HCT116 (cell line): Measurements from ENCODE around the gene FBXL17. TPM values are rescaled to one million over a fixed set of nuclear protein-coding genes. Genes with fewer than 3 reads are reported as not detected.

Experiments used
- ATAC-seq: fragments of 200-7000 bp; cut with Tn5 transposase; 2 replicates; pipeline ENCODE4 v1.9.1; 2020; ENCODE audit warnings: mild to moderate bottlenecking, moderate library complexity
- BruUV-seq: library from RNA; stranded (reverse); fragments of 400-500 nt; replicated peaks from 2 replicates; lab custom pipeline; 2021; lab: Mats Ljungman, UMichigan
- CTCF ChIA-PET: fragments of 300-600 bp; sonication (Branson Sonifier 250); formaldehyde crosslinking; loops from one replicate; lab custom pipeline; 2021; ENCODE audit warnings: antibody characterized with exemption; lab: Charles Lee
- POLR2A ChIA-PET: fragments of 300-600, 350-600 bp; sonication (Branson Sonifier 250); formaldehyde crosslinking; loops from one replicate; lab custom pipeline; 2021; ENCODE audit warnings: antibody characterized with exemption; lab: Charles Lee
- RAD21 ChIA-PET, 2 experiments: fragments of 300-600 bp; sonication (Branson Sonifier 250); formaldehyde crosslinking; loops; one replicate each; lab custom pipeline; 2023; ENCODE audit warnings: low total read pairs in 2 of 2; ENCODE audit not compliant: uncharacterized antibody in 2 of 2, unreplicated experiment in 2 of 2, low non-redundant PET in 1 of 2; lab: Charles Lee
- DNase-seq: peaks from one replicate; pipeline ENCODE4 v3.0.0-alpha.2; 2010; ENCODE audit warnings: low read depth, low spot score
- H2AFZ ChIP-seq: fragments of 200-600 bp; shearing (Covaris generic), sonication (generic); 2 replicates; pipeline ENCODE4 v1.6.1; 2017; ENCODE audit warnings: low read depth, mixed run types, mixed read lengths, antibody characterized with exemption, low read length; ENCODE audit not compliant: poor library complexity, severe bottlenecking
- H3K27ac ChIP-seq: 2 replicates; pipeline ENCODE4 v1.5.1; 2012; ENCODE audit warnings: low read depth, low read length
- H3K27me3 ChIP-seq: fragments of 200-600 bp; sonication (generic); 2 replicates; pipeline ENCODE4 v1.6.1; 2016; ENCODE audit warnings: mixed run types, low read length, mixed read lengths; ENCODE audit not compliant: insufficient read depth
- H3K36me3 ChIP-seq, 2 experiments: fragments of 200-500 bp in 1 of 2; fragments of 200-600 bp in 1 of 2; sonication (Bioruptor generic) in 1 of 2; sonication (generic) in 1 of 2; 2 replicates each; pipeline versions ENCODE4 v1.5.1 to v1.6.1; 2014 to 2016; ENCODE audit warnings: low read length in 2 of 2, inconsistent platforms in 1 of 2, mixed read lengths in 1 of 2, mixed run types in 1 of 2; ENCODE audit not compliant: insufficient read depth in 2 of 2, control insufficient read depth in 1 of 2
- H3K4me1 ChIP-seq, 2 experiments: fragments of 200-600 bp in 1 of 2; sonication (generic) in 1 of 2; 2 replicates each; pipeline versions ENCODE4 v1.5.1 to v1.6.1; 2012 to 2017; ENCODE audit warnings: low read length in 2 of 2, inconsistent platforms in 1 of 2, mild to moderate bottlenecking in 1 of 2, mixed read lengths in 1 of 2, mixed run types in 1 of 2, moderate library complexity in 1 of 2; ENCODE audit not compliant: insufficient read depth in 2 of 2, control insufficient read depth in 1 of 2
- H3K4me2 ChIP-seq: fragments of 200-600 bp; sonication (generic); 2 replicates; pipeline ENCODE4 v1.6.1; 2017; ENCODE audit warnings: mixed run types, low read length, mixed read lengths
- H3K4me3 ChIP-seq, 2 experiments: fragments of 200-600 bp in 1 of 2; sonication (generic) in 1 of 2; replicated peaks in 1 of 2; 2 replicates each; pipeline ENCODE4 v1.5.1; 2011 to 2016; ENCODE audit warnings: low read length in 2 of 2, control low read depth in 1 of 2, low read depth in 1 of 2, mild to moderate bottlenecking in 1 of 2, mixed read lengths in 1 of 2, mixed run types in 1 of 2
- H3K79me2 ChIP-seq: fragments of 200-600 bp; sonication (generic); 2 replicates; pipeline ENCODE4 v1.6.1; 2017; ENCODE audit warnings: mild to moderate bottlenecking, mixed run types, low read length, moderate library complexity, mixed read lengths; ENCODE audit not compliant: insufficient read depth
- H3K9ac ChIP-seq: fragments of 200-600 bp; sonication (generic); 2 replicates; pipeline ENCODE4 v1.6.1; 2016; ENCODE audit warnings: low read length, mixed read lengths
- H3K9me2 ChIP-seq: fragments of 200-600 bp; sonication (generic), shearing (Covaris generic); 2 replicates; pipeline ENCODE4 v1.6.1; 2017; ENCODE audit warnings: mixed run types, mild to moderate bottlenecking, moderate library complexity; ENCODE audit not compliant: insufficient read depth
- H3K9me3 ChIP-seq, 2 experiments: fragments of 200-500 bp in 1 of 2; fragments of 200-600 bp in 1 of 2; sonication (Bioruptor generic) in 1 of 2; sonication (generic) in 1 of 2; 2 replicates each; pipeline ENCODE4 v1.6.1; 2014 to 2017; ENCODE audit warnings: low read length in 2 of 2, mixed read lengths in 2 of 2, inconsistent platforms in 1 of 2, low read depth in 1 of 2, mild to moderate bottlenecking in 1 of 2, mixed run types in 1 of 2, moderate library complexity in 1 of 2; ENCODE audit not compliant: control insufficient read depth in 1 of 2, insufficient read depth in 1 of 2
- H4K20me1 ChIP-seq: fragments of 200-600 bp; sonication (generic), shearing (Covaris generic); 2 replicates; pipeline ENCODE4 v1.6.1; 2017; ENCODE audit warnings: mixed run types, mild to moderate bottlenecking, moderate library complexity; ENCODE audit not compliant: insufficient read depth
- CEBPB ChIP-seq: IDR thresholded peaks from 2 replicates; pipeline ENCODE4 v1.6.1; 2012; ENCODE audit warnings: low read depth
- ELF1 ChIP-seq: IDR thresholded peaks from 2 replicates; pipeline ENCODE4 v1.6.1; 2012; ENCODE audit warnings: low read depth, borderline replicate concordance
- FOSL1 ChIP-seq: IDR thresholded peaks from 2 replicates; pipeline ENCODE4 v1.6.1; 2012; ENCODE audit warnings: low read depth
- JUND ChIP-seq: IDR thresholded peaks from 2 replicates; pipeline ENCODE4 v1.6.1; 2012
- POLR2AphosphoS5 ChIP-seq: IDR thresholded peaks from 2 replicates; pipeline ENCODE4 v1.6.1; 2011; ENCODE audit warnings: mild to moderate bottlenecking, low read depth, low read length, moderate library complexity
- SP1 ChIP-seq: IDR thresholded peaks from 2 replicates; pipeline ENCODE4 v1.6.1; 2012; ENCODE audit warnings: low read depth
- SRF ChIP-seq: IDR thresholded peaks from 2 replicates; pipeline ENCODE4 v1.6.1; 2012; ENCODE audit warnings: low read depth
- ZNF274 ChIP-seq: fragments of 200-500 bp; sonication (Bioruptor generic); IDR thresholded peaks from 2 replicates; pipeline ENCODE4 v1.6.1; 2014; ENCODE audit warnings: mild to moderate bottlenecking, low read depth, low read length, inconsistent platforms
- intact Hi-C: fragments of 100-400 bp; cut with micrococcal nuclease; formaldehyde crosslinking; loops from 2 replicates; pipeline ENCODE4 v1.10.0; 2022
- total RNA-seq: library from RNA; stranded (reverse); gene quantifications from one replicate; pipeline ENCODE4 v1.2.1, GENCODE V29; 2021; ENCODE audit not compliant: unreplicated experiment
- TF ChIP-seq, protein P1 (sequence below), 3 experiments: fragments of 200-600 bp in 1 of 3; sonication (generic) in 1 of 3; IDR thresholded peaks in 2 of 3; conservative IDR thresholded peaks in 1 of 3; 2 replicates each; pipeline ENCODE4 v1.5.1; 2012 to 2017; ENCODE audit warnings: low read depth in 2 of 3, low read length in 2 of 3, antibody characterized with exemption in 1 of 3, borderline replicate concordance in 1 of 3, control low read depth in 1 of 3, mild to moderate bottlenecking in 1 of 3, mixed read lengths in 1 of 3, mixed run types in 1 of 3, moderate library complexity in 1 of 3; ENCODE audit not compliant: insufficient read depth in 1 of 3
- TF ChIP-seq, protein P2 (sequence below): IDR thresholded peaks from 2 replicates; pipeline ENCODE4 v1.6.1; 2011; ENCODE audit warnings: mild to moderate bottlenecking, low read length, moderate library complexity; ENCODE audit not compliant: insufficient replicate concordance; ENCODE audit errors: extremely low read depth
- TF ChIP-seq, protein P3 (sequence below): IDR thresholded peaks from 2 replicates; pipeline ENCODE4 v1.6.1; 2012
- TF ChIP-seq, protein P4 (sequence below): IDR thresholded peaks from 2 replicates; pipeline ENCODE4 v1.6.1; 2012

The FBXL17 gene
- total RNA-seq, 1 experiment from 2014 or later, result 9.4 TPM

DNA sequence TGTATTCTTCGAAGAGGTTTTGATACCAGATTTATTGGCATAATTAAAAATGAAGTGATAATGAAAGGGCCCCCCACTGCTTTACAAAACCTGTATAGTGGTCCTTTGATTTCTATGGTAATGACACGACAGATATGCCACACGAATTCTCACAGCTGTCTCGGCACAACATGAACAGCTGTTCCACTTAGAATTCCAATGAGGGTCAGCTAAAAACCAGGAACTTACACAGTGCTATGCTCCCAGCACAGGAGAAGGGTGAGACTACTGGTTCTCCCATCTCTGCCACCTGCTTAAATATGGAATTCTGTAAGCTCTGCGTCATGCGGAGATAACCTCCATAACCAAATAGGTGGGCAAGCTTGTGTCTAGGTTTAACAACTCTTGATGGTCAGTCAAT is 528.2 kb downstream of the FBXL17 start (continued):
- no peak for TF ChIP-seq CEBPB
- TF ChIP-seq, protein P1, sequence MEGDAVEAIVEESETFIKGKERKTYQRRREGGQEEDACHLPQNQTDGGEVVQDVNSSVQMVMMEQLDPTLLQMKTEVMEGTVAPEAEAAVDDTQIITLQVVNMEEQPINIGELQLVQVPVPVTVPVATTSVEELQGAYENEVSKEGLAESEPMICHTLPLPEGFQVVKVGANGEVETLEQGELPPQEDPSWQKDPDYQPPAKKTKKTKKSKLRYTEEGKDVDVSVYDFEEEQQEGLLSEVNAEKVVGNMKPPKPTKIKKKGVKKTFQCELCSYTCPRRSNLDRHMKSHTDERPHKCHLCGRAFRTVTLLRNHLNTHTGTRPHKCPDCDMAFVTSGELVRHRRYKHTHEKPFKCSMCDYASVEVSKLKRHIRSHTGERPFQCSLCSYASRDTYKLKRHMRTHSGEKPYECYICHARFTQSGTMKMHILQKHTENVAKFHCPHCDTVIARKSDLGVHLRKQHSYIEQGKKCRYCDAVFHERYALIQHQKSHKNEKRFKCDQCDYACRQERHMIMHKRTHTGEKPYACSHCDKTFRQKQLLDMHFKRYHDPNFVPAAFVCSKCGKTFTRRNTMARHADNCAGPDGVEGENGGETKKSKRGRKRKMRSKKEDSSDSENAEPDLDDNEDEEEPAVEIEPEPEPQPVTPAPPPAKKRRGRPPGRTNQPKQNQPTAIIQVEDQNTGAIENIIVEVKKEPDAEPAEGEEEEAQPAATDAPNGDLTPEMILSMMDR (IDR thresholded peaks at IDR 0.05 in 2 of 3, conservative IDR thresholded peaks at IDR 0.05 in 1 of 3; ENCODE audit: borderline replicate concordance in 1 of 3, insufficient read depth in 1 of 3, low read depth in 2 of 3, low read length in 2 of 3), result no peak
- no peak for TF ChIP-seq JUND
- TF ChIP-seq, protein P2, sequence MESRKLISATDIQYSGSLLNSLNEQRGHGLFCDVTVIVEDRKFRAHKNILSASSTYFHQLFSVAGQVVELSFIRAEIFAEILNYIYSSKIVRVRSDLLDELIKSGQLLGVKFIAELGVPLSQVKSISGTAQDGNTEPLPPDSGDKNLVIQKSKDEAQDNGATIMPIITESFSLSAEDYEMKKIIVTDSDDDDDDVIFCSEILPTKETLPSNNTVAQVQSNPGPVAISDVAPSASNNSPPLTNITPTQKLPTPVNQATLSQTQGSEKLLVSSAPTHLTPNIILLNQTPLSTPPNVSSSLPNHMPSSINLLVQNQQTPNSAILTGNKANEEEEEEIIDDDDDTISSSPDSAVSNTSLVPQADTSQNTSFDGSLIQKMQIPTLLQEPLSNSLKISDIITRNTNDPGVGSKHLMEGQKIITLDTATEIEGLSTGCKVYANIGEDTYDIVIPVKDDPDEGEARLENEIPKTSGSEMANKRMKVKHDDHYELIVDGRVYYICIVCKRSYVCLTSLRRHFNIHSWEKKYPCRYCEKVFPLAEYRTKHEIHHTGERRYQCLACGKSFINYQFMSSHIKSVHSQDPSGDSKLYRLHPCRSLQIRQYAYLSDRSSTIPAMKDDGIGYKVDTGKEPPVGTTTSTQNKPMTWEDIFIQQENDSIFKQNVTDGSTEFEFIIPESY, result no peak
- TF ChIP-seq, protein P3, sequence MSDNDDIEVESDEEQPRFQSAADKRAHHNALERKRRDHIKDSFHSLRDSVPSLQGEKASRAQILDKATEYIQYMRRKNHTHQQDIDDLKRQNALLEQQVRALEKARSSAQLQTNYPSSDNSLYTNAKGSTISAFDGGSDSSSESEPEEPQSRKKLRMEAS, result no peak
- no peak for TF ChIP-seq POLR2AphosphoS5
- TF ChIP-seq SRF, result no peak
- no peak for TF ChIP-seq FOSL1
- TF ChIP-seq ZNF274, result no peak

DNA sequence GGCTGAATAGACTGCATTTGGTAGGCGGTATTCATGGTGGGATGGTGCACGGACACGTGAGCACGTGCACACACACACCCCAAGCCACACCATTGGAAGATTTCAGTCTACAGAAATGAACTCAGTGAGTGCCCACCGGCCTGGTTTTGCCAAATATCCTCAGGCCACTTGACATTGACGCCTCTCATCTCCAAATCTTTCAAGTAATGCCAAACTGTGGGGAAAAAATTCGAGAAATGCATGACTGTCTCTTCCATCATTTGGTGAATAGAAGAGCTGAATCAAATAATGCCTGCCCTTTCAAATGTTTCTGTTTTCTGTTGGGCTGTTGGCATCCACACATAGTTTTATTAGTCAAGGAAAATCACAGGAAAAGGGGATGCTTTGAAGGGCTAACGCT is 528.9 kb downstream of the FBXL17 start:
- intact Hi-C loops, result no loop called here

More for the DNA sequence above, 528.9 kb downstream of the FBXL17 start:
- Histone ChIP-seq H3K9ac (no peak overlapping the region), H4K20me1 (no peaks in the 10 kb centered on the region), H2AFZ (no peak overlapping the region), H3K27ac (no peak overlapping the region)
- TF ChIP-seq ELF1 (no peak), ZNF274 (no peak), SRF (no peak), POLR2AphosphoS5 (no peak), SP1 (no peak), FOSL1 (no peak)
- TF ChIP-seq, protein P4, sequence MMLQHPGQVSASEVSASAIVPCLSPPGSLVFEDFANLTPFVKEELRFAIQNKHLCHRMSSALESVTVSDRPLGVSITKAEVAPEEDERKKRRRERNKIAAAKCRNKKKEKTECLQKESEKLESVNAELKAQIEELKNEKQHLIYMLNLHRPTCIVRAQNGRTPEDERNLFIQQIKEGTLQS, result no peak
- TF ChIP-seq, protein P1 (IDR thresholded peaks at IDR 0.05 in 2 of 3, conservative IDR thresholded peaks at IDR 0.05 in 1 of 3; ENCODE audit: borderline replicate concordance in 1 of 3, insufficient read depth in 1 of 3, low read depth in 2 of 3, low read length in 2 of 3), result no peak
- TF ChIP-seq, protein P3, result no peak
- TF ChIP-seq, all 23 proteins: peak for 0
- Histone ChIP-seq H3K4me3 (no peak overlapping the region), H3K4me2 (no peak overlapping the region), H3K79me2 (no peaks in the 10 kb centered on the region), H3K9me3 (no peaks in the 10 kb centered on the region), H3K9me2 (no peaks in the 10 kb centered on the region), H3K4me1 (no peaks in the 10 kb centered on the region), H3K36me3 (no peaks in the 10 kb centered on the region), H3K27me3 (no peaks in the 10 kb centered on the region)
- ChIA-PET RAD21 (no interaction called here), POLR2A (no interaction called here), CTCF (no interaction called here)
- no TSS peak for BruUV-seq
- ATAC-seq, result no peak
- DNase-seq, result no peak
